Body of pancreas (tissue), 4 donors: Measurements from ENCODE around the gene WWOX. TPM values are rescaled to one million over a fixed set of nuclear protein-coding genes. Genes with fewer than 3 reads are reported as not detected.

Experiments used
- ATAC-seq: fragments of 150-250 bp; one replicate; pipeline ENCODE4 v1.9.1; 2016
- DNase-seq, 4 donors: peaks; one replicate each; pipeline ENCODE4 v3.0.0-alpha.2; 2019
- H3K27ac ChIP-seq, 4 donors: fragments of 200-600 bp; sonication (generic); 1 replicate in 3 of 4; 2 replicates in 1 of 4; pipeline versions ENCODE4 v1.5.1 to v1.6.1; 2016 to 2019; ENCODE audit warnings: mild to moderate bottlenecking in 1 of 4, mixed read lengths in 1 of 4, moderate library complexity in 1 of 4
- H3K27me3 ChIP-seq, 2 donors: fragments of 200-600 bp; sonication (generic); one replicate each; pipeline ENCODE4 v1.6.0; 2016; ENCODE audit warnings: mild to moderate bottlenecking in 1 of 2
- H3K36me3 ChIP-seq, 2 donors: fragments of 200-600 bp; sonication (generic); replicated peaks in 1 of 2; 2 replicates each; pipeline ENCODE4 v1.5.1; 2016; ENCODE audit warnings: low read depth in 2 of 2; ENCODE audit not compliant: insufficient read depth in 1 of 2
- H3K4me1 ChIP-seq: fragments of 200-600 bp; sonication (generic); one replicate; pipeline ENCODE4 v1.6.0; 2016
- H3K4me3 ChIP-seq, 2 donors: fragments of 200-600 bp; sonication (generic); 1 replicate in 1 of 2; 2 replicates in 1 of 2; pipeline ENCODE4 v1.5.1; 2016 to 2019
- H3K9me3 ChIP-seq, 3 donors: fragments of 200-600 bp; sonication (generic); 1 replicate in 2 of 3; 2 replicates in 1 of 3; pipeline ENCODE4 v1.5.1; 2016
- CTCF ChIP-seq, 7 experiments: fragments of 450-650 bp in 4 of 7; fragments of 200-600 bp in 3 of 7; sonication (generic) in 3 of 7; IDR thresholded peaks; one replicate each; pipeline ENCODE4 v1.5.1; 2016 to 2019; ENCODE audit warnings: antibody characterized with exemption in 7 of 7
- POLR2A ChIP-seq, 3 donors: fragments of 450-650 bp; IDR thresholded peaks; one replicate each; pipeline ENCODE4 v1.6.1; 2016; ENCODE audit warnings: antibody characterized with exemption in 3 of 3, mild to moderate bottlenecking in 2 of 3
- WGBS, 2 donors: methylation state at CpG; one replicate each; pipeline ENCODE4 v1.1.5; 2017; 5-methylcytosine and 5-hydroxymethylcytosine counted together
- intact Hi-C: fragments of 100-400 bp; cut with DNase I; formaldehyde crosslinking; loops from one replicate; pipeline ENCODE4 v1.15.1; 2023
- total RNA-seq, 2 donors: library from RNA; depleted of rRNA; stranded (reverse); fragments of >200 nt; gene quantifications; one replicate each; pipeline ENCODE4 v1.1.0, GENCODE V29; 2016

WWOX gene
- total RNA-seq, 2 donors from 2014 or later, result 52.7 to 67.2 TPM

DNA sequence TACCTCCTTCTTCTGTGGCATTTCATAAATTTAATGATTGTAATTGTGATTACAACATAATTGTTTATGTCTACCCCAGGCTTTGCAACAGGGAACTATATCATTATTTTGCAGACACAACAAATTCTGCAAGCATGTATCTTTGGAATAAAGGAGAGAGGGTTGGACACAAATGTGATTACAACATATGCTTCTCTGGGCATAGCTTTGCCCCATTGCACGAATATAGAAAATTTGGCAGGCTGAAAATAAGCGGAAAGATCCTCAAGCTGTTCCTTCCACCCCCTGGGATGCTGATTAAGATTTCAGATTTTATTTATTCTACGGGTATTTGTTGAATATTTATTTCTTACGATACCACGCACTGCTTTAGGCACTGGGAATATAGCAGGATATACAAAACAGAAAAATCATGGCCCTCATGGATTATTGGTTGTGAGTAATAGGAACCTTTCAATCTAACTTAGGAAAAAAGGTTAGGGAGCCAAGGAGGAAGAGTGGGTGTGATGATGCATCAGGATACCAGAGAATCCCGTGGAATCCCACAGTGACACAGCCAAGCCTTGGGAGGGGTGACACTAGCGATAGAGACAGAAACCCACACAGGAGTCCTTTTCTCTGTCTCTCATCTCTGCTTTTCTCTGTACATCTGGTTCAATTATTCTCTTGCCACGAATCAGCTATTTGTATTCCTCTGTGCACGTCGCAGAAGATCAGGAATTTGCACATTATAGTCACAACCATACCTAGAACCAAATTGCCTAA, 980.4 kb downstream of the WWOX start:
- DNase-seq (no peak), ATAC-seq (no peak)
- intact Hi-C loops, result no loop called here
- no peak overlapping the region for H3K27ac ChIP-seq
- 88 to 92% methylated on average over 10 of the region's 10 CpGs for WGBS, 2 donors
- TF ChIP-seq CTCF (IDR thresholded peaks at IDR 0.05) (no peak), POLR2A (IDR thresholded peaks at IDR 0.05) (no peak)
- no peaks in the 10 kb centered on the region for H3K9me3 ChIP-seq
- no peak overlapping the region for H3K4me3 ChIP-seq
- no peaks in the 10 kb centered on the region for H3K36me3 ChIP-seq
- H3K4me1 ChIP-seq, result no peaks in the 10 kb centered on the region
- no peaks in the 10 kb centered on the region for H3K27me3 ChIP-seq

GRCh38 chr16:79081297-79082066, 982.0 kb downstream of the WWOX start:
- TF ChIP-seq CTCF (IDR thresholded peaks at IDR 0.05), result no peak
- TF ChIP-seq POLR2A (IDR thresholded peaks at IDR 0.05), result no peak
- Histone ChIP-seq H3K27me3 (no peaks in the 10 kb centered on the region), H3K27ac (no peak overlapping the region), H3K4me3 (no peak overlapping the region), H3K36me3 (no peaks in the 10 kb centered on the region), H3K4me1 (no peaks in the 10 kb centered on the region), H3K9me3 (no peaks in the 10 kb centered on the region)
- DNase-seq (no peak), ATAC-seq (no peak)
- intact Hi-C loops, result no loop called here
- WGBS, 2 donors, result 83 to 85% methylated on average over 12 of the region's 12 CpGs

DNA sequence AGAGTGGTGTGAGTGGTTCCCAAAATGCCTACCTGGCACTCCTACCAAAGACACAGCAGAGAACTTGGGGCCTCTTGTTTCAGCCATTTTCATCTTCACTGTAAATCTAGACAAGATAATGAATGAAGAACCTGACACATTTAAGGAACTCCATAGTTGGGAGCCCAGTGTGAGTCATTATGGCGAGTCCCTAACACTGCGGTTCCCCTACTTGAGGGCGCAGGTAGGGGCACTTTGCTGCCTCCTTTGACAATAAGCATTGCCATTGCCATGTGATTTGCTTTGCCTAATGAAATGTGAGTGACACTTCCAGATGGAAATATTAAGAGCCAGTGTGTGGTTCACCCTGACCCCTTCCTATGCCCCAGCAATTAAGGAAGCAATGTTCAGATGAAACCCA, 983.5 kb downstream of the WWOX start:
- 87 to 100% methylated on average over 3 of the region's 3 CpGs for WGBS, 2 donors
- intact Hi-C loops, result no loop called here
- Histone ChIP-seq H3K27me3 (no peaks in the 10 kb centered on the region), H3K9me3 (no peaks in the 10 kb centered on the region), H3K36me3 (no peaks in the 10 kb centered on the region), H3K4me1 (no peaks in the 10 kb centered on the region), H3K4me3 (no peak overlapping the region), H3K27ac (no peak overlapping the region)
- TF ChIP-seq CTCF (IDR thresholded peaks at IDR 0.05) (no peak), POLR2A (IDR thresholded peaks at IDR 0.05) (no peak)
- ATAC-seq (no peak), DNase-seq (no peak)

- intact Hi-C loops, result no loop called here
- TF ChIP-seq POLR2A (IDR thresholded peaks at IDR 0.05), result no peak
- TF ChIP-seq CTCF (IDR thresholded peaks at IDR 0.05), result no peak
- Histone ChIP-seq H3K4me1 (no peaks in the 10 kb centered on the region), H3K4me3 (no peak overlapping the region), H3K9me3 (no peaks in the 10 kb centered on the region), H3K36me3 (no peaks in the 10 kb centered on the region), H3K27me3 (no peaks in the 10 kb centered on the region), H3K27ac (no peak overlapping the region)
- no peak for DNase-seq
- WGBS, 2 donors, result 80 to 84% methylated on average over 18 of the region's 18 CpGs
- no peak for ATAC-seq
These were observed 984.2 kb downstream of the WWOX start for GRCh38 chr16:79083508-79084299.
